AG04449 (cell line): ENCODE measurements around the gene MYOF.

Experiments
- CTCF ChIA-PET: fragments of 350-600 bp; formaldehyde crosslinking; extraction: SDS; loops from one replicate; lab custom pipeline; 2021; ENCODE audit warnings: antibody characterized with exemption; lab: Yijun Ruan, JAX
- POLR2A ChIA-PET: fragments of 400-600, 350-600 bp; formaldehyde crosslinking; extraction: SDS; loops from one replicate; lab custom pipeline; 2020; ENCODE audit warnings: antibody characterized with exemption, inconsistent platforms; lab: Yijun Ruan, JAX
- DNase-seq: peaks from one replicate; pipeline ENCODE4 v3.0.0-alpha.2; 2010; ENCODE audit warnings: low read depth, low spot score
- H3K4me3 ChIP-seq: 2 replicates; pipeline ENCODE4 v1.5.1; 2011; ENCODE audit warnings: low read depth, mild to moderate bottlenecking, control low read depth, low read length
- TF ChIP-seq, protein P1 (sequence below): IDR thresholded peaks from one replicate; pipeline ENCODE4 v1.5.1; 2011; ENCODE audit warnings: mild to moderate bottlenecking, moderate library complexity, low read length, control low read depth, inconsistent platforms; ENCODE audit not compliant: insufficient read depth; ENCODE audit errors: missing control alignments

The MYOF gene

DNA sequence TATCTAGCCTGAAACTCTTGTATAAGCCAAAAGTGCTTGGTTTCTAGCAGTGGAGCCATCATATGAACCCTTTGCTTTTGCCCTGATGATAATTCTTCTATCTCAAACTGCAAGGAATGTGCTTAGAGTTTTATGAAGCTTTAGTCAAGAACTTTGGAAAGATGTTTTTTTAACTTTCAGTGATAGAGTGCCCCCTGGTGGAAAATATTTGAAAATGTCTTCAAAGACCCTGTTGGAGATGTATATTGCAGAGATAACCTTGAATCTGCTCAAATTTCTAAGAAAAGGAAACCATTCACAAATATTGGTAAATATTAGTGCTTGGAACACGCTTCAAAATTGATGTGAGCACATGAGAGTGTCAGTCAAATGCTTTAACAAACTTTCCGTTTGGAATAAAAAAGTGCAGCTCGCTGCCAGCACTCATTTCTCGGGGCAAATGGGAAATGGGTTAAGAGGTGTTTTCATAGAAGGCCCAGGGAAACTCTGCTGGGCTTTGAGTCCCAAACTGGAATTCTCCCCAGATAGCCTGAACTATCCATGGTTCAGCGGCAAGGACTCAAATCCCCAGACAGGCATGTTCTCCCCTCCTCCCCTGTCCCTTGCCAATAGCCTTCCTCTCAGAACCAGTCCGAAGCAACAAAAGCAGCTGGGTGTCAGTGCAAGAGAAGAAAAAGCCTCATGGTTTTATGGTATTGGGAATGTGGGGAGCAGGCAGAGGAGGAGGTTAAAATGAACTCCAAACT is 129.3 kb downstream of the MYOF start:
- CTCF ChIA-PET, result interaction anchor here (0.6 to 15.9 kb wide), 37 partner anchors 9 to 506 kb away, joined by 3 to 178 read pairs (median 5); partner anchors contain the start of gene MYOF
- TF ChIP-seq, protein P1, sequence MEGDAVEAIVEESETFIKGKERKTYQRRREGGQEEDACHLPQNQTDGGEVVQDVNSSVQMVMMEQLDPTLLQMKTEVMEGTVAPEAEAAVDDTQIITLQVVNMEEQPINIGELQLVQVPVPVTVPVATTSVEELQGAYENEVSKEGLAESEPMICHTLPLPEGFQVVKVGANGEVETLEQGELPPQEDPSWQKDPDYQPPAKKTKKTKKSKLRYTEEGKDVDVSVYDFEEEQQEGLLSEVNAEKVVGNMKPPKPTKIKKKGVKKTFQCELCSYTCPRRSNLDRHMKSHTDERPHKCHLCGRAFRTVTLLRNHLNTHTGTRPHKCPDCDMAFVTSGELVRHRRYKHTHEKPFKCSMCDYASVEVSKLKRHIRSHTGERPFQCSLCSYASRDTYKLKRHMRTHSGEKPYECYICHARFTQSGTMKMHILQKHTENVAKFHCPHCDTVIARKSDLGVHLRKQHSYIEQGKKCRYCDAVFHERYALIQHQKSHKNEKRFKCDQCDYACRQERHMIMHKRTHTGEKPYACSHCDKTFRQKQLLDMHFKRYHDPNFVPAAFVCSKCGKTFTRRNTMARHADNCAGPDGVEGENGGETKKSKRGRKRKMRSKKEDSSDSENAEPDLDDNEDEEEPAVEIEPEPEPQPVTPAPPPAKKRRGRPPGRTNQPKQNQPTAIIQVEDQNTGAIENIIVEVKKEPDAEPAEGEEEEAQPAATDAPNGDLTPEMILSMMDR, result peak; percentile 17
- POLR2A ChIA-PET, result interaction anchor here (0.6 kb wide), 1 partner anchor 128 kb away, joined by 3 read pairs; no protein-coding TSS in a partner anchor
- no peak for DNase-seq
- H3K4me3 ChIP-seq, result no peak overlapping the region

DNA sequence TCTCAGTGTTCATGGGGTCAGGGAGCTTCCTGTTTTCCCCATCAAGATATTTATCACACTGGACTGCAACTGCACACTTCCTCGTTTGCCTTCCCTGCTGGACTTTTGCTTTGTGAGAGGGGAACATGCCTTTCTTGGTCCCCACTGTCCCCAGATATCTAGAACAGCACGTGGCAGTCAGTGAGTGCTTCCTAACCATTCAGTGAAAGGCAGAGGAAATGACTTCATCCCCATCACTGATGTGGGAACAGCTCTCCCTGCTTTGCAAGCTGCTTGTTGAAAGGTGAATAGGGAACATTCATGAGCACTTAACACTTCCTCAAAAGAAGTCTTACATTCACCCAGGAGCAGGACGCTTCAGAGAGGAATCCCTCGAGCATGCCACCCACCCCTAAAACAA is 135.4 kb downstream of the MYOF start:
- H3K4me3 ChIP-seq, result no peak overlapping the region
- ChIA-PET CTCF (interaction anchor here (0.5 to 15.9 kb wide), 5 partner anchors 9 to 460 kb away, joined by 3 to 178 read pairs (median 12); partner anchors contain the start of gene MYOF), POLR2A (no interaction called here)
- no peak for DNase-seq
- TF ChIP-seq, protein P1, result no peak

DNA sequence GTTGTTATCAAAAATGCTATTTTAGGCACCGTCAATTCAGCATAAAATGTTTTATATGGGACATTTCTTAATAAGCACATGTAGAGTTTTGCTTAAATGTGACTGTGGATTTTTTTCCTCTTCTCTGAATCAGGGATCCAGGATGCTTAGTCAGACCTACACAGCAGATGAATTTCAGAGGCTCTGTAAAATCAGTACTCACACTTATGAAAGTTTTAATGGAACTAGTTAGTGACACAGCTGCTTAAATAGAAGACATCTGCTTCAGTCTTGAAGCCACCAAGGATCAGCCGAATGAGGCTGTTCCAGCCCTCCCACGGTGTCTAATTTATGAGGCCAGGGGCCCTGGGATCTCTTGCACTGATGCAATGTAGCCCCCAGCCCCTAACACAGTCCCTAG is 136.0 kb downstream of the MYOF start:
- ChIA-PET CTCF (interaction anchor here (0.5 to 15.9 kb wide), 5 partner anchors 9 to 459 kb away, joined by 3 to 178 read pairs (median 12); partner anchors contain the start of gene MYOF), POLR2A (no interaction called here)
- no peak for DNase-seq
- TF ChIP-seq, protein P1, result no peak
- H3K4me3 ChIP-seq, result no peak overlapping the region

DNA sequence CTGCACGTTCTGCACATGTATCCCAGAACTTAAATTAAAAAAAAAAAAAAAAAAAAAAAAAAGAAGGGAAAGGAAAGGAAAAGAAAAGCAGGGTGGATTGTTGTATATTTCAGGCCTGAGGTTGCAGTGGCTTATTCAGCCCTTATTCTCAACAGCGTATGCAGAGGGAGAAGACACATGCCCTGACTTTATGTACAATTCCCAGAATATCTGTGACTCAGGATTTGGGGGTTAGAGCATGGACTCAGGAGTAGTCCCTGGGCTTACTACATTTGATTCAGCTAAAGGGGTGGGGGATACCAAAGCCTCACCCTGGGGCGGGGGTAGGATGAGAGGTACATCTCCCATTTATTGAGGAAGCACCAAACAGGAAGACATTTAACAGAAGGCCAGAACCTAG is 137.4 kb downstream of the MYOF start:
- ChIA-PET POLR2A (no interaction called here), CTCF (interaction anchor here (0.8 to 15.9 kb wide), 5 partner anchors 9 to 264 kb away, joined by 3 to 178 read pairs (median 12); partner anchors contain the start of gene MYOF)
- H3K4me3 ChIP-seq, result no peak overlapping the region
- TF ChIP-seq, protein P1, result no peak
- no peak for DNase-seq

DNA sequence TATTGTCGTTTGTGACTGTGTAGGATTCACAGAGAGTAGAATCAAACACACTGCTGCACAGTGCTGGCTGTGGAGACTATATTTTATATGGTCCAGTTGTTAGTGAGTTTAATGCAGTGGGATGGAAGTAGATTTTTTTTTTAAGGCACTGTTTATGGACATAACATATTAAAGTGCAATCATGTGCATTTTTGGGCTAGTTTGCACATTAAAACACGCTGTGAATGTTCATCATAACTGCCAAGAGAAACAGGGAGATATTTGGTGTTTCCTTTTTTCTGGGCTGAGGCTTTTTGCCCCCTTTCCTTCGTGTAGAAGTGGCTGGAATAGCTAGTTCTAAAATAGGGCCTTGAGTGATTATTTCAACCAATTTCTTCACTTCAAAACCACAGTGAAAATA is 139.2 kb downstream of the MYOF start:
- TF ChIP-seq, protein P1, result no peak

DNA sequence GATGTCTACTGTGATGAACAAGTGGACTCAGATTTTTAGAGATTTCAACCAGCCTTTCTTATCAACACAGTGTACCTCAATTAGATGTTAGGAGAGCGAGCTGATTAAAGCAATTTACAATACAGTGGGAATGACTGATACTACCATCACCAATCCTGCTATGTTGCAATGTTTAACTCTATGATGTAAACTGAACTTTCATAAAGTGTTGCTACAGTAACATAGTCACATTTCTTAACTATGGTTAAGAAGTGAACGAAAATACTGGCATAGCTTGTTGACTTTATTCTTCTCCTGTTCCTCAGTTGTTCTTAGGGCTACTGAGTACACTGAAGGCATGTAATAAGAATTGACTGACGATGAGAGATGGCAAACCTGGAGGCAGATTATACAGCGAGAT is 139.8 kb downstream of the MYOF start:
- H3K4me3 ChIP-seq, result no peak overlapping the region
- CTCF ChIA-PET, result interaction anchor here (1.2 to 15.9 kb wide), 4 partner anchors 9 to 262 kb away, joined by 3 to 178 read pairs (median 46); no protein-coding TSS in a partner anchor
- POLR2A ChIA-PET, result no interaction called here
- no peak for DNase-seq
- TF ChIP-seq, protein P1, result no peak

More for the DNA sequence above, 139.2 kb downstream of the MYOF start:
- CTCF ChIA-PET, result interaction anchor here (1.2 to 15.9 kb wide), 4 partner anchors 9 to 263 kb away, joined by 3 to 178 read pairs (median 46); no protein-coding TSS in a partner anchor
- no peak for DNase-seq
- no peak overlapping the region for H3K4me3 ChIP-seq
- POLR2A ChIA-PET, result no interaction called here
